Suppressor macrophage treated with lipopolysaccharide for 1 hour (primary cell): ENCODE measurements around the gene FSHR.

Source experiments
- DNase-seq, 3 donors: peaks; one replicate each; pipeline ENCODE4 v3.0.0-alpha.2; 2020 to 2022

Gene FSHR

GRCh38 chr2:49154140-49154539 is at the start of gene FSHR:
Gene FSHR, minus strand, starts transcription at chr2:49154515. Its CDS starts 98 bp downstream, at chr2:49154417.
- DNase-seq = no peak

GRCh38 chr2:49199266-49199665 is 45.0 kb upstream of the FSHR start:
- DNase-seq = no peak

- DNase-seq = no peak
Measured at GRCh38 chr2:49194701-49195100, 40.4 kb upstream of the FSHR start.

GRCh38 chr2:49192036-49192435 is 37.7 kb upstream of the FSHR start:
- no peak for DNase-seq

- no peak for DNase-seq
Measured at GRCh38 chr2:49189512-49190225, 35.4 kb upstream of the FSHR start.

GRCh38 chr2:49186050-49186648 is 31.8 kb upstream of the FSHR start:
- no peak for DNase-seq

- DNase-seq = no peak
Measured at GRCh38 chr2:49178656-49179055, 24.3 kb upstream of the FSHR start.

GRCh38 chr2:49177194-49177593 is 22.9 kb upstream of the FSHR start:
- no peak for DNase-seq

GRCh38 chr2:49175831-49176230 is 21.5 kb upstream of the FSHR start:
- no peak for DNase-seq

- no peak for DNase-seq
Measured at GRCh38 chr2:49174750-49175149, 20.4 kb upstream of the FSHR start.

- no peak for DNase-seq
Measured at GRCh38 chr2:49167131-49167530, 12.8 kb upstream of the FSHR start.

- no peak for DNase-seq
Measured at GRCh38 chr2:49165662-49166061, 11.3 kb upstream of the FSHR start.

- no peak for DNase-seq
Measured at GRCh38 chr2:49164729-49165128, 10.4 kb upstream of the FSHR start.

GRCh38 chr2:49162151-49162550 is 7.8 kb upstream of the FSHR start:
- no peak for DNase-seq

GRCh38 chr2:49154891-49155290 is 576 bp upstream of the FSHR start:
- no peak for DNase-seq

- peak in 1 of 3 donors; percentile 14 for DNase-seq
Measured at GRCh38 chr2:49153252-49153651, 1.1 kb downstream of the FSHR start.

- no peak for DNase-seq
Measured at GRCh38 chr2:49152824-49153223, 1.5 kb downstream of the FSHR start.

- no peak for DNase-seq
Measured at GRCh38 chr2:49146401-49146800, 7.9 kb downstream of the FSHR start.

- no peak for DNase-seq
Measured at GRCh38 chr2:49131801-49132200, 22.5 kb downstream of the FSHR start.

GRCh38 chr2:49129034-49129433 is 25.3 kb downstream of the FSHR start:
- no peak for DNase-seq

- DNase-seq = no peak
Measured at GRCh38 chr2:49123600-49123999, 30.7 kb downstream of the FSHR start.

- DNase-seq = no peak
Measured at GRCh38 chr2:49122107-49122506, 32.2 kb downstream of the FSHR start.

- DNase-seq = no peak
Measured at GRCh38 chr2:49113046-49113445, 41.3 kb downstream of the FSHR start.

- DNase-seq = no peak
Measured at GRCh38 chr2:49111456-49111855, 42.9 kb downstream of the FSHR start.

- DNase-seq = no peak
Measured at GRCh38 chr2:49111006-49111405, 43.3 kb downstream of the FSHR start.
